Testis (tissue), 2 donors: ENCODE data around the gene TPMT.

Experiments
- CTCF ChIP-seq, 3 experiments: fragments of 450-650 bp in 2 of 3; fragments of 200-600 bp in 1 of 3; sonication (generic) in 1 of 3; IDR thresholded peaks; one replicate each; pipeline ENCODE4 v1.5.1; 2016 to 2019; ENCODE audit warnings: antibody characterized with exemption in 3 of 3, mild to moderate bottlenecking in 2 of 3, moderate library complexity in 1 of 3
- POLR2A ChIP-seq: fragments of 450-650 bp; IDR thresholded peaks from one replicate; pipeline ENCODE4 v1.6.1; 2017; ENCODE audit warnings: antibody characterized with exemption, mild to moderate bottlenecking, moderate library complexity

- TF ChIP-seq CTCF (IDR thresholded peaks at IDR 0.05), result no peak
- no peak for TF ChIP-seq POLR2A
Measured at GRCh38 chr6:18115356-18115755, 39.5 kb downstream of the TPMT start.
